H9 (cell line): Measurements from ENCODE around the gene TSPAN9. TPM values are rescaled to one million over a fixed set of nuclear protein-coding genes. Genes with fewer than 3 reads are reported as not detected.

ENCODE experiments used
- DNase-seq: peaks from one replicate; pipeline ENCODE4 v3.0.0-alpha.2; 2017
- H2AFZ ChIP-seq: one replicate; pipeline ENCODE4 v1.6.1; 2013; ENCODE audit warnings: mild to moderate bottlenecking, low read length, control low read depth, moderate library complexity
- H2AK5ac ChIP-seq: 2 replicates; pipeline ENCODE4 v1.6.1; 2013; ENCODE audit warnings: low read length, control low read depth, mixed read lengths; ENCODE audit not compliant: insufficient read length
- H2BK120ac ChIP-seq: one replicate; pipeline ENCODE4 v1.6.1; 2013; ENCODE audit warnings: low read depth, mild to moderate bottlenecking, low read length, control low read depth, inconsistent platforms; ENCODE audit not compliant: poor library complexity, severe bottlenecking
- H2BK12ac ChIP-seq: 2 replicates; pipeline ENCODE4 v1.6.1; 2013; ENCODE audit warnings: low read length, control low read depth, mixed read lengths, low read depth; ENCODE audit not compliant: insufficient read length
- H2BK15ac ChIP-seq: 2 replicates; pipeline ENCODE4 v1.6.1; 2013; ENCODE audit warnings: low read depth, low read length, control low read depth
- H2BK20ac ChIP-seq: one replicate; pipeline ENCODE4 v1.6.1; 2013; ENCODE audit warnings: low read depth, mild to moderate bottlenecking, low read length, control low read depth, inconsistent platforms; ENCODE audit not compliant: poor library complexity, severe bottlenecking
- H2BK5ac ChIP-seq: 2 replicates; pipeline ENCODE4 v1.6.1; 2013; ENCODE audit warnings: low read length, control low read depth, mixed read lengths; ENCODE audit not compliant: insufficient read length
- H3K14ac ChIP-seq: 2 replicates; pipeline ENCODE4 v1.6.1; 2013; ENCODE audit warnings: low read length, control low read depth; ENCODE audit not compliant: insufficient read depth
- H3K18ac ChIP-seq: 2 replicates; pipeline ENCODE4 v1.6.1; 2013; ENCODE audit warnings: low read depth, mild to moderate bottlenecking, mixed read lengths, low read length, control low read depth; ENCODE audit not compliant: insufficient read length
- H3K23ac ChIP-seq: 2 replicates; pipeline ENCODE4 v1.6.1; 2013; ENCODE audit warnings: low read length, control low read depth, mixed read lengths, low read depth; ENCODE audit not compliant: insufficient read length
- H3K23me2 ChIP-seq: 2 replicates; pipeline ENCODE4 v1.6.1; 2013; ENCODE audit warnings: low read depth, mild to moderate bottlenecking, mixed read lengths, low read length, control low read depth; ENCODE audit not compliant: insufficient read length, poor library complexity, severe bottlenecking
- H3K27ac ChIP-seq: 2 replicates; pipeline ENCODE4 v1.5.1; 2013; ENCODE audit warnings: low read length, control low read depth, mixed read lengths, low read depth; ENCODE audit not compliant: insufficient read length
- H3K27me3 ChIP-seq: 2 replicates; pipeline ENCODE4 v1.6.1; 2013; ENCODE audit warnings: low read length, control low read depth, inconsistent platforms; ENCODE audit not compliant: insufficient read depth
- H3K4ac ChIP-seq: 2 replicates; pipeline ENCODE4 v1.6.1; 2013; ENCODE audit warnings: low read depth, mild to moderate bottlenecking, control low read depth, inconsistent platforms, low read length, moderate library complexity
- H3K4me1 ChIP-seq: 2 replicates; pipeline ENCODE4 v1.6.1; 2013; ENCODE audit warnings: low read length, control low read depth, inconsistent platforms; ENCODE audit not compliant: insufficient read depth
- H3K4me2 ChIP-seq: 2 replicates; pipeline ENCODE4 v1.6.1; 2013; ENCODE audit warnings: low read length, control low read depth, mixed read lengths; ENCODE audit not compliant: insufficient read length, insufficient read depth
- H3K56ac ChIP-seq: 2 replicates; pipeline ENCODE4 v1.6.1; 2013; ENCODE audit warnings: low read depth, mild to moderate bottlenecking, mixed read lengths, low read length, control low read depth; ENCODE audit not compliant: insufficient read length
- H3K79me1 ChIP-seq: 2 replicates; pipeline ENCODE4 v1.6.1; 2013; ENCODE audit warnings: low read depth, mild to moderate bottlenecking, moderate library complexity, low read length, control low read depth, inconsistent platforms; ENCODE audit not compliant: insufficient read depth, poor library complexity, severe bottlenecking
- H3K79me2 ChIP-seq: 2 replicates; pipeline ENCODE4 v1.6.1; 2013; ENCODE audit warnings: low read length, control low read depth, inconsistent platforms; ENCODE audit not compliant: insufficient read depth
- H3K9ac ChIP-seq: 2 replicates; pipeline ENCODE4 v1.6.1; 2013; ENCODE audit warnings: low read length, control low read depth, mixed read lengths; ENCODE audit not compliant: insufficient read length; ENCODE audit errors: extremely low read depth
- H3K9me3 ChIP-seq: one replicate; pipeline ENCODE4 v1.6.1; 2013; ENCODE audit warnings: low read depth, low read length, inconsistent platforms; ENCODE audit not compliant: control insufficient read depth
- H3T11ph ChIP-seq: one replicate; pipeline ENCODE4 v1.6.1; 2013; ENCODE audit warnings: mild to moderate bottlenecking, low read length, control low read depth, inconsistent platforms
- H4K20me1 ChIP-seq: one replicate; pipeline ENCODE4 v1.6.1; 2013; ENCODE audit not compliant: control insufficient read depth, insufficient read length, insufficient read depth
- H4K5ac ChIP-seq: 2 replicates; pipeline ENCODE4 v1.6.1; 2013; ENCODE audit warnings: low read depth, mild to moderate bottlenecking, mixed read lengths, low read length, control low read depth; ENCODE audit not compliant: insufficient read length
- H4K8ac ChIP-seq: replicated peaks from 2 replicates; pipeline ENCODE4 v1.6.1; 2013; ENCODE audit warnings: low read length, control low read depth, mixed read lengths, low read depth; ENCODE audit not compliant: insufficient read length
- H4K91ac ChIP-seq: 2 replicates; pipeline ENCODE4 v1.6.1; 2013; ENCODE audit warnings: low read depth, mild to moderate bottlenecking, moderate library complexity, mixed read lengths, low read length, control low read depth; ENCODE audit not compliant: insufficient read length
- H3K27ac Mint-ChIP-seq, 3 experiments: 2 replicates in 2 of 3; 3 replicates in 1 of 3; pipeline ENCODE4 v1.8.0; 2020 to 2021; ENCODE audit warnings: mixed read lengths in 3 of 3, mild to moderate bottlenecking in 1 of 3, moderate library complexity in 1 of 3
- H3K27me3 Mint-ChIP-seq: 2 replicates; pipeline ENCODE4 v1.8.0; 2021; ENCODE audit warnings: low read depth, mild to moderate bottlenecking, moderate library complexity, mixed read lengths
- H3K36me3 Mint-ChIP-seq, 3 experiments: 2 replicates in 2 of 3; 3 replicates in 1 of 3; pipeline ENCODE4 v1.8.0; 2020 to 2021; ENCODE audit warnings: low read depth in 3 of 3, mixed read lengths in 3 of 3; ENCODE audit not compliant: insufficient read depth in 1 of 3
- H3K4me1 Mint-ChIP-seq, 2 experiments: 2 replicates each; pipeline ENCODE4 v1.8.0; 2020; ENCODE audit warnings: mixed read lengths in 2 of 2
- H3K4me3 Mint-ChIP-seq, 2 experiments: 2 replicates in 1 of 2; 3 replicates in 1 of 2; pipeline ENCODE4 v1.8.0; 2020 to 2021; ENCODE audit warnings: mild to moderate bottlenecking in 2 of 2, mixed read lengths in 2 of 2, moderate library complexity in 1 of 2
- H3K9me3 Mint-ChIP-seq, 2 experiments: 2 replicates in 1 of 2; 3 replicates in 1 of 2; pipeline ENCODE4 v1.8.0; 2020; ENCODE audit warnings: mild to moderate bottlenecking in 2 of 2, mixed read lengths in 2 of 2, moderate library complexity in 1 of 2
- CTCF ChIP-seq: fragments of 200-600 bp; sonication (generic); conservative IDR thresholded peaks from 3 replicates; pipeline ENCODE4 v1.8.0; 2021; ENCODE audit warnings: antibody characterized with exemption, mild to moderate bottlenecking
- WGBS: extraction: QIAGEN DNeasy Blood & Tissue Kit; methylation state at CpG from one replicate; pipeline ENCODE4 v1.1.7; 2013; ENCODE audit warnings: missing lambda C conversion rate, low lambda C conversion rate, mixed read lengths; ENCODE audit not compliant: insufficient read length; ENCODE audit errors: extremely low coverage; 5-methylcytosine and 5-hydroxymethylcytosine counted together
- total RNA-seq: library from RNA; stranded (reverse); gene quantifications from 2 replicates; pipeline ENCODE4 v1.2.1, GENCODE V29; 2021

Gene TSPAN9
- total RNA-seq, 1 experiment from 2014 or later, result 19.0 TPM

GRCh38 chr12:3091382-3092241, 14.4 kb downstream of the TSPAN9 start:
- H3K27ac Mint-ChIP-seq, result peak overlapping the region in 1 of 3 experiments; percentile 87; a peak in 1 of 7 replicates
- no peaks in the 10 kb centered on the region for H4K20me1 ChIP-seq
- H3K27me3 ChIP-seq, result no peaks in the 10 kb centered on the region

More at GRCh38 chr12:3091382-3092241, 14.4 kb downstream of the TSPAN9 start:
- no peaks in the 10 kb centered on the region for H3K79me1 ChIP-seq
- no peak overlapping the region for H3K4me2 ChIP-seq
- no peak overlapping the region for H2BK20ac ChIP-seq
- no peak overlapping the region for H2BK12ac ChIP-seq
- WGBS, result no CpG with 5 or more reads among the region's 8 CpGs
- H2BK5ac ChIP-seq, result no peak overlapping the region
- H4K8ac ChIP-seq, result no peak overlapping the region
- Mint-ChIP-seq H3K9me3 (peaks cover 5 to 8% of the 10 kb centered on the region in 2 experiments), H3K36me3 (peaks cover 8 to 12% (median 11%) of the 10 kb centered on the region in 3 experiments), H3K27me3 (no peaks in the 10 kb centered on the region), H3K4me1 (peaks cover 24 to 33% of the 10 kb centered on the region in 2 experiments), H3K4me3 (no peak overlapping the region)
- H2BK15ac ChIP-seq, result no peak overlapping the region
- H4K5ac ChIP-seq, result no peak overlapping the region
- H4K91ac ChIP-seq, result no peak overlapping the region
- H3T11ph ChIP-seq, result no peak overlapping the region
- H2BK120ac ChIP-seq, result no peak overlapping the region
- no peaks in the 10 kb centered on the region for H3K4me1 ChIP-seq
- H3K23me2 ChIP-seq, result no peaks in the 10 kb centered on the region
- no peaks in the 10 kb centered on the region; the same call in 1 of the 2 replicates for H3K79me2 ChIP-seq
- H2AFZ ChIP-seq, result no peak overlapping the region
- no peak overlapping the region for H3K4ac ChIP-seq
- no peak overlapping the region for H2AK5ac ChIP-seq
- H3K23ac ChIP-seq, result no peak overlapping the region
- H3K14ac ChIP-seq, result no peak overlapping the region
- H3K9me3 ChIP-seq, result no peaks in the 10 kb centered on the region
- H3K9ac ChIP-seq, result no peak overlapping the region
- H3K56ac ChIP-seq, result no peak overlapping the region
- H3K27ac ChIP-seq, result no peak overlapping the region
- no peak for DNase-seq
- no peak overlapping the region for H3K18ac ChIP-seq
- TF ChIP-seq CTCF, result no peak
